ENCODE results near the gene CD52. TPM values are rescaled to one million over a fixed set of nuclear protein-coding genes. Genes with fewer than 3 reads are reported as not detected.

The CD52 gene
- total and polyA plus RNA-seq, 2 donors (not counting 3 experiments of a cell fraction or from before 2014, with no cell fraction given) = not detected

DNA sequence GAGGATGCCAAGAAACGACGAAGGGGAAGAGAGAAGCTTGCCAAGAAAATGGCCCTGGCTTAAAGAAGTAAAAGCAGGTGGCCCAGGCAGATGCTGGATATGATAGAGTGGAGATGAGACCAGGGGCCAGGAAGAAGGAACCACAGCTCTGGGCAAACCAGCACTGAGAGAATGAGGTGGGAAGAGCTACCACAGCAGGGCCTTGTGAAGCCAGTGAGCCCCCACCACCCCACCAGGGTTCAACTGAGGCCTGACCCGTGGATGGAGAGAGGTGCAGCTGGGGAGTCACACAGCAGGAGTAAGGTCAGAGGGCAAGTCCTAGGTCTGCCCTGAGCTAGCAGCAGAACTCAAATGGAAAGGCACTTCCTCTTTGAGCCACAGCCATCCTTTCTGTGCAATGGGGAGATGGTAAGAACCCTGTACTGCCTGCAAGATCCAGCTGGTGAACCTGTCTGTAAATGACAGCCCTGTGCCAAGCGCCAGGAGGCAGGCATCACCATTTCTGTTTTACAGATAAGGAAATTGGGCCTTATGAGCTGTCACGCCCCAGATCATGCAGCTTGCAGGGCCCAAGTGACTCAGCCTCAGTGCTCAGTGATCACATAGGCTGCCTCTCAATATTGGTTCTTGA lies 29.3 kb upstream of the CD52 start:
- intact Hi-C loops (cut with micrococcal nuclease) (no loop called here), dilution Hi-C loops (cut with MboI; ENCODE audit: extremely low pct_ligation_motif_present, low sequenced_read_pairs) (no loop called here)
- Histone ChIP-seq H3K27ac (ENCODE audit: insufficient read depth, low read depth, low read length) (no peak overlapping the region), H3K79me2 (ENCODE audit: control insufficient read depth, insufficient read depth, low read length) (no peaks in the 10 kb centered on the region), H4K20me1 (replicated peaks; ENCODE audit: control insufficient read depth, extremely low read depth, insufficient read depth, low read length) (no peaks in the 10 kb centered on the region), H3K4me1 (ENCODE audit: control insufficient read depth, extremely low read depth, insufficient read depth, low read length) (peaks cover 14% of the 10 kb centered on the region), H3K9me1 (replicated peaks; ENCODE audit: control insufficient read depth, extremely low read depth, insufficient read depth, low read length) (no peaks in the 10 kb centered on the region), H3K36me3 (ENCODE audit: control insufficient read depth in 2 of 2, extremely low read depth in 1 of 2, insufficient read depth in 2 of 2, low read length in 2 of 2) (peaks cover 0 to 1% of the 10 kb centered on the region in 2 experiments), H3K4me2 (ENCODE audit: insufficient read depth, low read length) (no peak overlapping the region), H3K9me3 (replicated peaks; ENCODE audit: control insufficient read depth, insufficient read depth, low read length) (no peaks in the 10 kb centered on the region), H3K27me3 (ENCODE audit: control insufficient read depth in 2 of 2, insufficient read depth in 2 of 2, low read length in 2 of 2) (no peaks in the 10 kb centered on the region), H3K4me3 (replicated peaks in 1 of 3; ENCODE audit: insufficient read depth in 1 of 3, low read depth in 1 of 3, low read length in 3 of 3) (no peak overlapping the region), H2AFZ (ENCODE audit: low read depth, low read length) (no peak overlapping the region), H3K9ac (replicated peaks; ENCODE audit: extremely low read depth, insufficient read depth, low read length) (no peak overlapping the region)
- ChIA-PET POLR2A (no interaction called here), CTCF (interaction anchor here (1.0 to 2.9 kb wide), 8 partner anchors 9 to 184 kb away, joined by 3 to 13 read pairs (median 4); partner anchors contain the start of genes CD52 and SH3BGRL3)
- FAIRE-seq (no peak), DNase-seq (ENCODE audit: low read depth, low spot score) (no peak)
- BruUV-seq (replicated peaks) = no TSS peak
- TF ChIP-seq, protein P1, sequence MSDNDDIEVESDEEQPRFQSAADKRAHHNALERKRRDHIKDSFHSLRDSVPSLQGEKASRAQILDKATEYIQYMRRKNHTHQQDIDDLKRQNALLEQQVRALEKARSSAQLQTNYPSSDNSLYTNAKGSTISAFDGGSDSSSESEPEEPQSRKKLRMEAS (IDR thresholded peaks at IDR 0.05; ENCODE audit: insufficient read depth, insufficient read length) = no peak
- no peak for TF ChIP-seq JUN (IDR thresholded peaks at IDR 0.05; ENCODE audit: borderline replicate concordance, insufficient read depth, insufficient read length, low read depth)
- TF ChIP-seq EZH2 (IDR thresholded peaks at IDR 0.05; ENCODE audit: borderline replicate concordance, low read depth, low read length, severe bottlenecking) = no peak
- no peak for TF ChIP-seq POLR2AphosphoS5 (IDR thresholded peaks at IDR 0.05; ENCODE audit: insufficient read depth, low read depth, low read length)
- no peak for TF ChIP-seq MYC (IDR thresholded peaks at IDR 0.05; ENCODE audit: low read depth, low read length)
- TF ChIP-seq GATA2 (IDR thresholded peaks at IDR 0.05; ENCODE audit: insufficient read depth, insufficient read length, low read depth, low read length) = no peak
- no peak for TF ChIP-seq FOS (IDR thresholded peaks at IDR 0.05; ENCODE audit: borderline replicate concordance, insufficient read depth, low read length)
- TF ChIP-seq POLR2A (IDR thresholded peaks at IDR 0.05; ENCODE audit: low read depth, low read length) = no peak
- TF ChIP-seq, protein P2, sequence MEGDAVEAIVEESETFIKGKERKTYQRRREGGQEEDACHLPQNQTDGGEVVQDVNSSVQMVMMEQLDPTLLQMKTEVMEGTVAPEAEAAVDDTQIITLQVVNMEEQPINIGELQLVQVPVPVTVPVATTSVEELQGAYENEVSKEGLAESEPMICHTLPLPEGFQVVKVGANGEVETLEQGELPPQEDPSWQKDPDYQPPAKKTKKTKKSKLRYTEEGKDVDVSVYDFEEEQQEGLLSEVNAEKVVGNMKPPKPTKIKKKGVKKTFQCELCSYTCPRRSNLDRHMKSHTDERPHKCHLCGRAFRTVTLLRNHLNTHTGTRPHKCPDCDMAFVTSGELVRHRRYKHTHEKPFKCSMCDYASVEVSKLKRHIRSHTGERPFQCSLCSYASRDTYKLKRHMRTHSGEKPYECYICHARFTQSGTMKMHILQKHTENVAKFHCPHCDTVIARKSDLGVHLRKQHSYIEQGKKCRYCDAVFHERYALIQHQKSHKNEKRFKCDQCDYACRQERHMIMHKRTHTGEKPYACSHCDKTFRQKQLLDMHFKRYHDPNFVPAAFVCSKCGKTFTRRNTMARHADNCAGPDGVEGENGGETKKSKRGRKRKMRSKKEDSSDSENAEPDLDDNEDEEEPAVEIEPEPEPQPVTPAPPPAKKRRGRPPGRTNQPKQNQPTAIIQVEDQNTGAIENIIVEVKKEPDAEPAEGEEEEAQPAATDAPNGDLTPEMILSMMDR (IDR thresholded peaks at IDR 0.05; ENCODE audit: extremely low read depth in 1 of 2, insufficient read depth in 1 of 2, low read depth in 1 of 2, low read length in 2 of 2) = no peak
